Endothelial cell of umbilical vein (primary cell): Measurements from ENCODE around the gene DDR1. TPM values are rescaled to one million over a fixed set of nuclear protein-coding genes. Genes with fewer than 3 reads are reported as not detected.

ENCODE experiments used
- BruUV-seq: library from RNA; stranded (reverse); fragments of 400-500 nt; replicated peaks from 2 replicates; lab custom pipeline; 2021; lab: Mats Ljungman, UMichigan
- CTCF ChIA-PET: fragments of 300-600, 350-600 bp; sonication (Branson Sonifier 250); formaldehyde crosslinking; loops from one replicate; lab custom pipeline; 2021; ENCODE audit warnings: antibody characterized with exemption, inconsistent platforms; lab: Charles Lee
- POLR2A ChIA-PET: fragments of 300-600, 350-600 bp; sonication (Branson Sonifier 250); formaldehyde crosslinking; loops from one replicate; lab custom pipeline; 2021; ENCODE audit warnings: antibody characterized with exemption, inconsistent platforms; lab: Charles Lee
- DNase-seq: peaks from one replicate; pipeline ENCODE4 v3.0.0-alpha.2; 2011; ENCODE audit warnings: low read depth, low spot score
- FAIRE-seq: peaks from 2 replicates; lab custom pipeline; 2011; peaks lifted over from hg19 to GRCh38; lab: Jason Lieb, UNC
- H2AFZ ChIP-seq: 2 replicates; pipeline ENCODE4 v1.6.0; 2012; ENCODE audit warnings: low read depth, low read length, control low read depth, inconsistent platforms
- H3K27ac ChIP-seq: 2 replicates; pipeline ENCODE4 v1.5.1; 2011; ENCODE audit warnings: low read depth, mild to moderate bottlenecking, control low read depth, low read length, moderate library complexity; ENCODE audit not compliant: insufficient read depth
- H3K27me3 ChIP-seq, 2 experiments: 2 replicates each; pipeline versions ENCODE4 v1.6.0 to v1.6.1; 2011; ENCODE audit warnings: low read length in 2 of 2, mixed read lengths in 1 of 2; ENCODE audit not compliant: control insufficient read depth in 2 of 2, insufficient read depth in 2 of 2
- H3K36me3 ChIP-seq, 2 experiments: 2 replicates in 1 of 2; 3 replicates in 1 of 2; pipeline ENCODE4 v1.5.1; 2011; ENCODE audit warnings: low read length in 2 of 2, mild to moderate bottlenecking in 1 of 2, moderate library complexity in 1 of 2; ENCODE audit not compliant: control insufficient read depth in 2 of 2, insufficient read depth in 2 of 2; ENCODE audit errors: extremely low read depth in 1 of 2
- H3K4me1 ChIP-seq: 3 replicates; pipeline ENCODE4 v1.5.1; 2011; ENCODE audit warnings: mild to moderate bottlenecking, low read length; ENCODE audit not compliant: control insufficient read depth, insufficient read depth; ENCODE audit errors: extremely low read depth
- H3K4me2 ChIP-seq: 2 replicates; pipeline ENCODE4 v1.6.1; 2011; ENCODE audit warnings: low read length, control low read depth, mixed read lengths; ENCODE audit not compliant: insufficient read depth
- H3K4me3 ChIP-seq, 3 experiments: fragments of 200-600 bp in 1 of 3; sonication (generic), shearing (Covaris generic) in 1 of 3; replicated peaks in 1 of 3; 2 replicates each; pipeline ENCODE4 v1.5.1; 2011 to 2016; ENCODE audit warnings: control low read depth in 3 of 3, low read length in 3 of 3, mild to moderate bottlenecking in 2 of 3, inconsistent platforms in 1 of 3, low read depth in 1 of 3, moderate library complexity in 1 of 3; ENCODE audit not compliant: insufficient read depth in 1 of 3
- H3K79me2 ChIP-seq: 2 replicates; pipeline ENCODE4 v1.6.0; 2012; ENCODE audit warnings: low read length, inconsistent platforms; ENCODE audit not compliant: control insufficient read depth, insufficient read depth
- H3K9ac ChIP-seq: replicated peaks from 2 replicates; pipeline ENCODE3; 2011; ENCODE audit warnings: low read length, control low read depth; ENCODE audit not compliant: insufficient read depth; ENCODE audit errors: extremely low read depth
- H3K9me1 ChIP-seq: replicated peaks from 3 replicates; pipeline ENCODE4 v1.6.0; 2011; ENCODE audit warnings: mild to moderate bottlenecking, low read length; ENCODE audit not compliant: control insufficient read depth, insufficient read depth; ENCODE audit errors: extremely low read depth
- H3K9me3 ChIP-seq: replicated peaks from 2 replicates; pipeline ENCODE4 v1.5.1; 2012; ENCODE audit warnings: low read length, inconsistent platforms; ENCODE audit not compliant: control insufficient read depth, insufficient read depth
- H4K20me1 ChIP-seq: replicated peaks from 2 replicates; pipeline ENCODE3; 2011; ENCODE audit warnings: mild to moderate bottlenecking, low read length; ENCODE audit not compliant: control insufficient read depth, insufficient read depth; ENCODE audit errors: extremely low read depth
- EZH2 ChIP-seq: IDR thresholded peaks from 2 replicates; pipeline ENCODE4 v1.6.1; 2012; ENCODE audit warnings: borderline replicate concordance, low read depth, mild to moderate bottlenecking, moderate library complexity, low read length, inconsistent platforms; ENCODE audit not compliant: severe bottlenecking
- FOS ChIP-seq: IDR thresholded peaks from 2 replicates; pipeline ENCODE4 v1.6.1; 2011; ENCODE audit warnings: mild to moderate bottlenecking, low read length, moderate library complexity, borderline replicate concordance; ENCODE audit not compliant: insufficient read depth
- GATA2 ChIP-seq: IDR thresholded peaks from 2 replicates; pipeline ENCODE4 v1.7.0; 2011; ENCODE audit warnings: low read depth, mild to moderate bottlenecking, moderate library complexity, mixed read lengths, low read length; ENCODE audit not compliant: insufficient read length, insufficient read depth
- JUN ChIP-seq: IDR thresholded peaks from 2 replicates; pipeline ENCODE4 v1.6.1; 2011; ENCODE audit warnings: borderline replicate concordance, low read depth; ENCODE audit not compliant: insufficient read length, insufficient read depth
- MYC ChIP-seq: IDR thresholded peaks from one replicate; pipeline ENCODE4 v1.6.1; 2011; ENCODE audit warnings: mild to moderate bottlenecking, low read depth, low read length
- POLR2A ChIP-seq: IDR thresholded peaks from 2 replicates; pipeline ENCODE4 v1.6.1; 2012; ENCODE audit warnings: low read depth, mild to moderate bottlenecking, control low read depth, low read length
- POLR2AphosphoS5 ChIP-seq: IDR thresholded peaks from 2 replicates; pipeline ENCODE4 v1.6.1; 2012; ENCODE audit warnings: low read depth, mild to moderate bottlenecking, control low read depth, low read length, moderate library complexity; ENCODE audit not compliant: insufficient read depth
- dilution Hi-C: fragments of 300-500 bp; cut with MboI; formaldehyde crosslinking; loops from one replicate; pipeline ENCODE4 v1.15.0; 2019; ENCODE audit warnings: low sequenced_read_pairs; ENCODE audit not compliant: extremely low pct_ligation_motif_present
- intact Hi-C: fragments of 100-400 bp; cut with micrococcal nuclease; formaldehyde crosslinking; loops from one replicate; pipeline ENCODE4 v1.10.0; 2022
- polyA plus RNA-seq, 4 experiments: library from polyadenylated mRNA; depleted of rRNA in 3 of 4; stranded (reverse) in 3 of 4; unstranded in 1 of 4; fragments of >200 nt; gene quantifications; 2 replicates each; pipeline versions ENCODE4 v1.2.1 to v1.2.3, GENCODE V29; 2011 to 2012; ENCODE audit warnings: missing spikeins in 1 of 4
- total RNA-seq: library from RNA; stranded (reverse); gene quantifications from 2 replicates; pipeline ENCODE4 v1.2.3, GENCODE V29; 2021
- TF ChIP-seq, protein P1 (sequence below): IDR thresholded peaks from 2 replicates; pipeline ENCODE4 v1.6.1; 2011; ENCODE audit not compliant: insufficient read depth, insufficient read length
- TF ChIP-seq, protein P2 (sequence below), 2 donors: IDR thresholded peaks; 1 replicate in 1 of 2; 2 replicates in 1 of 2; pipeline ENCODE4 v1.5.1; 2011; ENCODE audit warnings: low read length in 2 of 2, mild to moderate bottlenecking in 2 of 2, moderate library complexity in 2 of 2, control low read depth in 1 of 2, inconsistent platforms in 1 of 2, low read depth in 1 of 2; ENCODE audit not compliant: insufficient read depth in 1 of 2; ENCODE audit errors: extremely low read depth in 1 of 2

Gene DDR1
- total and polyA plus RNA-seq, 2 donors (not counting 3 experiments of a cell fraction or from before 2014, with no cell fraction given) = 8.8 to 22.9 TPM

DNA sequence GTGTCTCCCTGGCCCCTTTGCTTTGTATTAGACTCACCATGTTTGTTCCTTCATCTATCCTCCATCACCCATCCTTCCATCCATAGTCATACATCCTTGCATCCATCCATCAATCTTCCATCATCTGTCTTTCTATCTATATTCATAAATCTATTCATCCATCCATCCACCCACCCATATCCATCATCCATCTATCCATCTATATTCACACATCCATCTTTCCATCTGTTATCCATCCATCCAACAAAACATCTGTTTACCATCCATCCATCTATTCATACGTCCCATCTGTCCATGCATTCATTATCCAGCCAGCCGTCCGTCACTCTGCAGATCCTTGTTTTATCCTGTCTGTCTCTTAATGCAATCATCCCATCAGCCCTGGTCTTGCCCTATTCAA lies 10.6 kb downstream of the DDR1 start:
- no peak overlapping the region for H3K4me3 ChIP-seq
- H3K9me1 ChIP-seq = no peaks in the 10 kb centered on the region
- H4K20me1 ChIP-seq = no peaks in the 10 kb centered on the region
- no peak overlapping the region for H2AFZ ChIP-seq
- H3K36me3 ChIP-seq = peaks cover 0 to 7% of the 10 kb centered on the region in 2 experiments
- TF ChIP-seq GATA2 = no peak
- TF ChIP-seq POLR2AphosphoS5 = no peak
- TF ChIP-seq, protein P1, sequence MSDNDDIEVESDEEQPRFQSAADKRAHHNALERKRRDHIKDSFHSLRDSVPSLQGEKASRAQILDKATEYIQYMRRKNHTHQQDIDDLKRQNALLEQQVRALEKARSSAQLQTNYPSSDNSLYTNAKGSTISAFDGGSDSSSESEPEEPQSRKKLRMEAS = no peak
- TF ChIP-seq EZH2 = no peak
- no peak for TF ChIP-seq JUN
- H3K27ac ChIP-seq = no peak overlapping the region
- H3K27me3 ChIP-seq = no peaks in the 10 kb centered on the region
- DNase-seq (no peak), FAIRE-seq (no peak)
- intact Hi-C loops = no loop called here
- BruUV-seq = no TSS peak
- no peaks in the 10 kb centered on the region for H3K9me3 ChIP-seq
- no peak overlapping the region for H3K4me2 ChIP-seq
- dilution Hi-C loops = loop anchor here (25.0 kb wide), 1 partner anchor 158 kb away; the partner anchor contains the start of genes FLOT1 and IER3
- H3K9ac ChIP-seq = no peak overlapping the region
- CTCF ChIA-PET = no interaction called here
- no peaks in the 10 kb centered on the region for H3K4me1 ChIP-seq
- POLR2A ChIA-PET = no interaction called here
- H3K79me2 ChIP-seq = no peaks in the 10 kb centered on the region

DNA sequence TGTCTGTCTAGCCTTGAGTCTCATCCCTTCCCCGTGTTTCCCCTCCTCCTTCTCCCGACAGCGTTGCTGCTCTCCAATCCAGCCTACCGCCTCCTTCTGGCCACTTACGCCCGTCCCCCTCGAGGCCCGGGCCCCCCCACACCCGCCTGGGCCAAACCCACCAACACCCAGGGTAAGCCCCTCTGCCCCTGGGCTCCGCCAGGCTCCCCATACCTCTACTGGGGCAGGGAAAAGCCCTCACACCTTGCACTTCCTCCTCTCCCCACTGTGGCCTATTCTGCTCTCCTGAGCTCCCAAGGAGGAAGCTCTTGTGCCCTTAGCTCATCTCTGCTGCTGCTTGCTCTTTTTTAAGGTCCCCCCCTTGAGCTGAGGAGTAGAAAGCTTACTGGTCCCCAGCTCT lies 11.0 kb downstream of the DDR1 start:
- POLR2A ChIA-PET = no interaction called here
- no TSS peak for BruUV-seq

More for the DNA sequence above, 11.0 kb downstream of the DDR1 start:
- Histone ChIP-seq H3K79me2 (no peaks in the 10 kb centered on the region), H3K27me3 (no peaks in the 10 kb centered on the region), H3K4me2 (no peak overlapping the region), H3K4me1 (no peaks in the 10 kb centered on the region), H2AFZ (no peak overlapping the region), H4K20me1 (no peaks in the 10 kb centered on the region), H3K36me3 (peaks cover 0 to 7% of the 10 kb centered on the region in 2 experiments), H3K27ac (no peak overlapping the region), H3K9me3 (no peaks in the 10 kb centered on the region), H3K9me1 (no peaks in the 10 kb centered on the region), H3K9ac (no peak overlapping the region), H3K4me3 (no peak overlapping the region)
- FAIRE-seq (no peak), DNase-seq (no peak)
- intact Hi-C loops (no loop called here), dilution Hi-C loops (loop anchor here (25.0 kb wide), 1 partner anchor 158 kb away; the partner anchor contains the start of genes FLOT1 and IER3)
- TF ChIP-seq GATA2 (no peak), JUN (no peak), POLR2A (no peak), FOS (no peak), MYC (no peak), POLR2AphosphoS5 (no peak), EZH2 (no peak)
- TF ChIP-seq, protein P1 = no peak
- TF ChIP-seq, protein P2, sequence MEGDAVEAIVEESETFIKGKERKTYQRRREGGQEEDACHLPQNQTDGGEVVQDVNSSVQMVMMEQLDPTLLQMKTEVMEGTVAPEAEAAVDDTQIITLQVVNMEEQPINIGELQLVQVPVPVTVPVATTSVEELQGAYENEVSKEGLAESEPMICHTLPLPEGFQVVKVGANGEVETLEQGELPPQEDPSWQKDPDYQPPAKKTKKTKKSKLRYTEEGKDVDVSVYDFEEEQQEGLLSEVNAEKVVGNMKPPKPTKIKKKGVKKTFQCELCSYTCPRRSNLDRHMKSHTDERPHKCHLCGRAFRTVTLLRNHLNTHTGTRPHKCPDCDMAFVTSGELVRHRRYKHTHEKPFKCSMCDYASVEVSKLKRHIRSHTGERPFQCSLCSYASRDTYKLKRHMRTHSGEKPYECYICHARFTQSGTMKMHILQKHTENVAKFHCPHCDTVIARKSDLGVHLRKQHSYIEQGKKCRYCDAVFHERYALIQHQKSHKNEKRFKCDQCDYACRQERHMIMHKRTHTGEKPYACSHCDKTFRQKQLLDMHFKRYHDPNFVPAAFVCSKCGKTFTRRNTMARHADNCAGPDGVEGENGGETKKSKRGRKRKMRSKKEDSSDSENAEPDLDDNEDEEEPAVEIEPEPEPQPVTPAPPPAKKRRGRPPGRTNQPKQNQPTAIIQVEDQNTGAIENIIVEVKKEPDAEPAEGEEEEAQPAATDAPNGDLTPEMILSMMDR (IDR thresholded peaks at IDR 0.05; ENCODE audit: extremely low read depth in 1 of 2, insufficient read depth in 1 of 2, low read depth in 1 of 2, low read length in 2 of 2) = no peak
- CTCF ChIA-PET = interaction anchor here (0.9 to 1.4 kb wide), 4 partner anchors 9 to 216 kb away, joined by 3 to 4 read pairs (median 3); partner anchors contain the start of gene GTF2H4
